Right lobe of liver (tissue), 4 donors: Measurements from ENCODE around the gene ECI1.
"Not testable (repeated sequence)": the region's sequence is repeated elsewhere in the genome, so short reads cannot be mapped to it uniquely, and the experiment has no call there.

Source experiments
- POLR2A ChIP-seq: fragments of 450-650 bp; IDR thresholded peaks from one replicate; pipeline ENCODE4 v1.6.1; 2017; ENCODE audit warnings: antibody characterized with exemption, mild to moderate bottlenecking
- TF ChIP-seq, protein P1 (sequence below), 4 donors: fragments of 200-600 bp in 3 of 4; fragments of 450-650 bp in 1 of 4; IDR thresholded peaks; one replicate each; pipeline versions ENCODE4 v1.5.1 to v1.8.0; 2016 to 2022; ENCODE audit warnings: antibody characterized with exemption in 4 of 4, mild to moderate bottlenecking in 2 of 4
- donor health status: DM: no; HTN: no; CAD: no.
- donor health status: DM: no; HTN: no; CAD: no.
- donor health status: DM: no; HTN: yes; CAD: no.

- TF ChIP-seq, protein P1, sequence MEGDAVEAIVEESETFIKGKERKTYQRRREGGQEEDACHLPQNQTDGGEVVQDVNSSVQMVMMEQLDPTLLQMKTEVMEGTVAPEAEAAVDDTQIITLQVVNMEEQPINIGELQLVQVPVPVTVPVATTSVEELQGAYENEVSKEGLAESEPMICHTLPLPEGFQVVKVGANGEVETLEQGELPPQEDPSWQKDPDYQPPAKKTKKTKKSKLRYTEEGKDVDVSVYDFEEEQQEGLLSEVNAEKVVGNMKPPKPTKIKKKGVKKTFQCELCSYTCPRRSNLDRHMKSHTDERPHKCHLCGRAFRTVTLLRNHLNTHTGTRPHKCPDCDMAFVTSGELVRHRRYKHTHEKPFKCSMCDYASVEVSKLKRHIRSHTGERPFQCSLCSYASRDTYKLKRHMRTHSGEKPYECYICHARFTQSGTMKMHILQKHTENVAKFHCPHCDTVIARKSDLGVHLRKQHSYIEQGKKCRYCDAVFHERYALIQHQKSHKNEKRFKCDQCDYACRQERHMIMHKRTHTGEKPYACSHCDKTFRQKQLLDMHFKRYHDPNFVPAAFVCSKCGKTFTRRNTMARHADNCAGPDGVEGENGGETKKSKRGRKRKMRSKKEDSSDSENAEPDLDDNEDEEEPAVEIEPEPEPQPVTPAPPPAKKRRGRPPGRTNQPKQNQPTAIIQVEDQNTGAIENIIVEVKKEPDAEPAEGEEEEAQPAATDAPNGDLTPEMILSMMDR (IDR thresholded peaks at IDR 0.05): not testable (repeated sequence)
- not testable (repeated sequence) for TF ChIP-seq POLR2A
These were observed 7.1 kb upstream of the ECI1 start for GRCh38 chr16:2258530-2258929.
